Osteoblast (primary cell): Measurements from ENCODE around the gene RIT1. TPM values are rescaled to one million over a fixed set of nuclear protein-coding genes. Genes with fewer than 3 reads are reported as not detected.
A peak's percentile ranks its signal among the peaks of the same experiment; 100 is the strongest.

Experiments
- DNase-seq: peaks from one replicate; pipeline ENCODE4 v3.0.0; 2011; ENCODE audit warnings: low spot score, mixed read lengths; ENCODE audit not compliant: insufficient read length; ENCODE audit errors: missing footprints
- H2AFZ ChIP-seq: 2 replicates; pipeline ENCODE4 v1.6.0; 2011; ENCODE audit warnings: mild to moderate bottlenecking, low read length
- H3K27ac ChIP-seq: 2 replicates; pipeline ENCODE4 v1.5.1; 2011; ENCODE audit warnings: mild to moderate bottlenecking, low read depth, low read length, moderate library complexity
- H3K27me3 ChIP-seq: 2 replicates; pipeline ENCODE4 v1.6.0; 2012; ENCODE audit warnings: mild to moderate bottlenecking, control low read depth, inconsistent platforms, low read length, moderate library complexity; ENCODE audit not compliant: insufficient read depth
- H3K36me3 ChIP-seq: 2 replicates; pipeline ENCODE4 v1.5.1; 2011; ENCODE audit warnings: mild to moderate bottlenecking, low read length, control low read depth, moderate library complexity; ENCODE audit not compliant: insufficient read depth
- H3K4me1 ChIP-seq: 2 replicates; pipeline ENCODE4 v1.5.1; 2011; ENCODE audit warnings: mild to moderate bottlenecking, low read length, control low read depth, moderate library complexity; ENCODE audit not compliant: insufficient read depth
- H3K4me2 ChIP-seq: 2 replicates; pipeline ENCODE4 v1.6.0; 2011; ENCODE audit warnings: mild to moderate bottlenecking, low read length; ENCODE audit not compliant: insufficient read depth
- H3K4me3 ChIP-seq: fragments of 200-600 bp; sonication (generic); 3 replicates; pipeline ENCODE4 v1.5.1; 2012; ENCODE audit warnings: mild to moderate bottlenecking, low read length, inconsistent platforms; ENCODE audit not compliant: insufficient read depth
- H3K79me2 ChIP-seq: 2 replicates; pipeline ENCODE4 v1.6.0; 2012; ENCODE audit warnings: mild to moderate bottlenecking, low read length, control low read depth, inconsistent platforms; ENCODE audit not compliant: insufficient read depth
- H3K9me3 ChIP-seq: 2 replicates; pipeline ENCODE4 v1.5.1; 2011; ENCODE audit warnings: low read depth, low read length, control low read depth
- H4K20me1 ChIP-seq: 2 replicates; pipeline ENCODE4 v1.6.0; 2012; ENCODE audit warnings: mild to moderate bottlenecking, low read length, control low read depth; ENCODE audit not compliant: insufficient read depth
- CTCF ChIP-seq: IDR thresholded peaks from 2 replicates; pipeline ENCODE4 v1.5.1; 2011; ENCODE audit warnings: mild to moderate bottlenecking, low read depth, low read length, moderate library complexity; ENCODE audit errors: extremely low read depth
- total RNA-seq: library from RNA; depleted of rRNA; stranded (reverse); fragments of >200 nt; gene quantifications from 2 replicates; pipeline ENCODE4 v1.2.3, GENCODE V29; 2012

RIT1 gene
- total RNA-seq, 1 donor, result 36.9 TPM

GRCh38 chr1:155947292-155947691 lies 36.1 kb upstream of the RIT1 start:
- no peak overlapping the region for H3K4me3 ChIP-seq
- peaks cover 55% of the 10 kb centered on the region for H3K36me3 ChIP-seq
- H3K9me3 ChIP-seq, result no peaks in the 10 kb centered on the region
- no peaks in the 10 kb centered on the region for H3K4me1 ChIP-seq
- no peaks in the 10 kb centered on the region for H3K27me3 ChIP-seq
- peaks cover 18% of the 10 kb centered on the region for H4K20me1 ChIP-seq
- no peak overlapping the region for H3K4me2 ChIP-seq
- TF ChIP-seq CTCF, result no peak
- no peak overlapping the region for H2AFZ ChIP-seq
- H3K79me2 ChIP-seq, result no peaks in the 10 kb centered on the region
- no peak for DNase-seq
- no peak overlapping the region for H3K27ac ChIP-seq

GRCh38 chr1:155946633-155947219 lies 35.6 kb upstream of the RIT1 start:
- H3K27ac ChIP-seq, result no peak overlapping the region
- H3K4me3 ChIP-seq, result no peak overlapping the region
- no peak for DNase-seq
- H3K4me2 ChIP-seq, result no peak overlapping the region
- H3K27me3 ChIP-seq, result no peaks in the 10 kb centered on the region
- no peaks in the 10 kb centered on the region for H3K79me2 ChIP-seq
- H3K9me3 ChIP-seq, result no peaks in the 10 kb centered on the region
- TF ChIP-seq CTCF, result no peak
- H4K20me1 ChIP-seq, result peaks cover 15% of the 10 kb centered on the region
- H3K36me3 ChIP-seq, result peaks cover 49% of the 10 kb centered on the region
- no peak overlapping the region for H2AFZ ChIP-seq
- peaks cover 1% of the 10 kb centered on the region for H3K4me1 ChIP-seq

- Histone ChIP-seq H4K20me1 (peaks cover 8% of the 10 kb centered on the region), H3K27me3 (no peaks in the 10 kb centered on the region), H3K9me3 (no peaks in the 10 kb centered on the region), H3K4me1 (peaks cover 16% of the 10 kb centered on the region), H3K27ac (no peak overlapping the region), H2AFZ (no peak overlapping the region), H3K4me2 (no peak overlapping the region), H3K4me3 (no peak overlapping the region), H3K79me2 (no peaks in the 10 kb centered on the region), H3K36me3 (peaks cover 30% of the 10 kb centered on the region)
- no peak for TF ChIP-seq CTCF
- DNase-seq, result no peak
Observed at GRCh38 chr1:155944444-155944799, 33.3 kb upstream of the RIT1 start.

- no peak overlapping the region for H3K4me3 ChIP-seq
- H3K4me1 ChIP-seq, result peaks cover 18% of the 10 kb centered on the region
- no peak overlapping the region for H3K27ac ChIP-seq
- H3K4me2 ChIP-seq, result no peak overlapping the region
- H3K79me2 ChIP-seq, result no peaks in the 10 kb centered on the region
- peak; percentile 68 for DNase-seq
- H2AFZ ChIP-seq, result no peak overlapping the region
- no peaks in the 10 kb centered on the region for H3K9me3 ChIP-seq
- no peak for TF ChIP-seq CTCF
- peaks cover 8% of the 10 kb centered on the region for H4K20me1 ChIP-seq
- peaks cover 19% of the 10 kb centered on the region for H3K36me3 ChIP-seq
- H3K27me3 ChIP-seq, result no peaks in the 10 kb centered on the region
Observed at GRCh38 chr1:155942578-155943141, 31.5 kb upstream of the RIT1 start.
